Uterus (tissue), 2 donors: ENCODE data around the gene MGST2.

ENCODE experiments used
- CTCF ChIP-seq, 4 experiments: fragments of 200-600 bp in 2 of 4; fragments of 450-650 bp in 2 of 4; sonication (generic) in 2 of 4; IDR thresholded peaks; one replicate each; pipeline ENCODE4 v1.5.1; 2016 to 2019; ENCODE audit warnings: antibody characterized with exemption in 4 of 4, mild to moderate bottlenecking in 2 of 4, moderate library complexity in 1 of 4
- POLR2A ChIP-seq, 2 donors: fragments of 450-650 bp; IDR thresholded peaks; one replicate each; pipeline ENCODE4 v1.6.1; 2016; ENCODE audit warnings: antibody characterized with exemption in 2 of 2, mild to moderate bottlenecking in 1 of 2, moderate library complexity in 1 of 2

- TF ChIP-seq CTCF (IDR thresholded peaks at IDR 0.05) (no peak), POLR2A (IDR thresholded peaks at IDR 0.05) (no peak)
Measured at GRCh38 chr4:139645458-139645857, 20.2 kb upstream of the MGST2 start.
